Amniotic stem cell (primary cell): ENCODE measurements around the gene CDK8.

Experiments
- DNase-seq: peaks from one replicate; lab custom pipeline; 2025; lab: John Stamatoyannopoulos, UW

Gene CDK8

GRCh38 chr13:26382835-26383234 lies 128.9 kb downstream of the CDK8 start:
- no peak for DNase-seq

GRCh38 chr13:26384587-26384986 lies 130.7 kb downstream of the CDK8 start:
- no peak for DNase-seq

- DNase-seq: no peak
Observed at GRCh38 chr13:26386026-26386425, 132.1 kb downstream of the CDK8 start.

GRCh38 chr13:26390203-26390602 lies 136.3 kb downstream of the CDK8 start:
- DNase-seq: no peak

DNA sequence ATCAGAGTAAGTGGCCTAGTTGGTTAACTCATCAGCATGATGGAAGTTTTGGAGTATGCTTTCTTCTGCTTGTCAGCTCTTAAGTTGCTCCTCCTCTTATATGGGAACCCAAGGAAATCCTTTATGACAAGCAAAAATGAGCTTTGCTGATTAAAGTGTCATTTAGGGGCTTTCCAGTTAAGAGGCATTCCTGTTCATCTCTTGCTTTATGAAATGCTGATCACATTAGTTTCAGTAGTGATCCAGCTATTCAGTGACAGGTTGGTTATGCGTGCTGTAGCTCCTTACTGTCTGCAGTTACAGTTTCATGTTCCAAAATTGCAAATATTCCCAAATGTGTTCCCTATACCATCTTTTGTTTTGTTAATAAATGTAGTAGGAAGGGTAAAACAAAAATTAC lies 146.6 kb downstream of the CDK8 start:
- DNase-seq: no peak

GRCh38 chr13:26401069-26401468 lies 147.1 kb downstream of the CDK8 start:
- DNase-seq: no peak

- no peak for DNase-seq
Observed at GRCh38 chr13:26401578-26402021, 147.7 kb downstream of the CDK8 start.

DNA sequence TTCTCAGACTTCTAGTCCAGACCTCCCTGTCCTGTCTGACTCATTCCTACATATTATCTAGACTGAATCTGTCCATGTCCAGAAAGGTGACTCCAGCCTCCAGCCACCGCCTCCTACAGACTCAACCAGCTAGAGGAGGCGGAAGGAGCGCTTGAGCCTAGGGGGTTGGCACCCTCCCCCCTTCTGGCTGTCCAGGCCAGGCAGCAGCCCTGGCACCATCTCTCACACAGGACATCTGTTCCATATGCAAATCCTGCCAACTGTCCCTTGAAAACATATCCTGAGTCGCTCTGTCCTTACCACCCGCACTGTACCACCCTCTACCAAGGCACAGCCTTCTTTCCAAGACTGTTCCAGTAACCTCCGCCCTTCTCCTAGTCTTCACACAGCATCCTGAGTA lies 152.9 kb downstream of the CDK8 start:
- no peak for DNase-seq

- no peak for DNase-seq
Observed at GRCh38 chr13:26411206-26411605, 157.3 kb downstream of the CDK8 start.

- no peak for DNase-seq
Observed at GRCh38 chr13:26412263-26412662, 158.3 kb downstream of the CDK8 start.

GRCh38 chr13:26412936-26413716 lies 159.2 kb downstream of the CDK8 start:
- no peak for DNase-seq

DNA sequence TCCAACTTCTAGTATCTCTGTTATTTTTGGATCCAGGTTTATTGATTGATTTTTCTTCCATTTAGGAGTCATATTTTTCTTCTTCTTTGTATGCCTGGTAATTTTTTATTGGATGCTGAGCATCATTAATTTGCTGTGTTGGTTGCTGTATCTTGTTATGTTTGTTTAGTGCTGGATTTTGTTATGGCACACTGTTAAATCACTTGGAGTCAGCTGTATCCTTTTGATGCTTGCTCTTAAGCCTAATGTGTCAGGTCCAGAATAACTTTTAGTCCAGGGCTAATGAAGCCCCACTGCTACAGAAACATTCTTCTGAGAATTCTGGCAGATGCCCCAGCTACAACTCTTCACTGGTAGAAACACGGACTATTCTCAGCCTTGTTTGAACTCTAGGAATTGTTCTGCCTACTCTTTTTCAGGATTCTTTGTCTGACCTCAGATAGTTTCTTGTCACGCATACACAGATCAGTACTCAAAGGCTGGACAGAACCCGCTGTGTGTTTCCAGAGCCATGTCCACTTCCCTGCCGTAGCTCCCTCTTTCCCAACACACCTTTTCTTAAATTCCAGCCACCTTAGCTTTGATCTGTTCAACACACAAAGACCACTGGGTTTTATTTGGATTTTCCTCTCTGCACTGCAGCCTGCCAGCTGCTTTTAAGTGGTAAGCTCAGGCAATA lies 166.5 kb downstream of the CDK8 start:
- no peak for DNase-seq

DNA sequence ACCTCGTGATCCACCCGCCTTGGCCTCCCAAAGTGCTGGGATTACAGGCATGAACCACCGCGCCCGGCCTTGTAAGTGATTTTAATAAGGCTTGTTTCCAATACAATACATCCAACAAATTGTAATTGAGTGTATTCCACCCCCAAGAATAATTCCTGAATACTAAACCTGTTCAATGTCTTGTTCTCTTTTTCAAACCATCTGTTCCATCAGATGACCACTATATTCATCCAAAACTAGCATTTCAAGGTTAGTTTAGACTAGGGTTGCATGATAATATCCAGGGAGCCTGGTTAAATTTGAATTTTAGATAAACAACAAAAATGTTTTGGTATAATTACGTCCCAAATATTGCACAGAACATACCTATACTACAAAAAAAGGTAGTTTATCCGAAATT lies 168.1 kb downstream of the CDK8 start:
- DNase-seq: no peak

DNA sequence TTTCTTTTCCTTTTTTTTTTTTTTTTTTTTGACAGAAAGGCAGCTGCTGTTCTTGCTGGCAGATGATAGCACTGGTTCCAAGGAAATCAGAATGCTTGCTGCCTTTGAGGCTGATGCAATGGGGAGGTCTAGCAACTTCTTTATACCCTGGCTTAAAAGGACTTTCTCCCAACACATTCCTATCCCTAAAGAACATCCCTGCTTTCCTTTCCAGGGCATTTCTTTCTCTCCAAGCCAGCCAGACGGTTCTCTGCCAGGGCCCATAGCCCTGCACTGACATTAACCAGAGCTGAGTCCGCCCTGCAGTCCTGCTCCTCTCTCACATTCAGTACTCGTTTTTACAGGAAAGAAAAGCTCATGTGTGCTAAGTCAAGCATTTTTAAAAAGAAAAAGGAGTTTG lies 169.7 kb downstream of the CDK8 start:
- DNase-seq: no peak

GRCh38 chr13:26424181-26424580 lies 170.3 kb downstream of the CDK8 start:
- DNase-seq: no peak

DNA sequence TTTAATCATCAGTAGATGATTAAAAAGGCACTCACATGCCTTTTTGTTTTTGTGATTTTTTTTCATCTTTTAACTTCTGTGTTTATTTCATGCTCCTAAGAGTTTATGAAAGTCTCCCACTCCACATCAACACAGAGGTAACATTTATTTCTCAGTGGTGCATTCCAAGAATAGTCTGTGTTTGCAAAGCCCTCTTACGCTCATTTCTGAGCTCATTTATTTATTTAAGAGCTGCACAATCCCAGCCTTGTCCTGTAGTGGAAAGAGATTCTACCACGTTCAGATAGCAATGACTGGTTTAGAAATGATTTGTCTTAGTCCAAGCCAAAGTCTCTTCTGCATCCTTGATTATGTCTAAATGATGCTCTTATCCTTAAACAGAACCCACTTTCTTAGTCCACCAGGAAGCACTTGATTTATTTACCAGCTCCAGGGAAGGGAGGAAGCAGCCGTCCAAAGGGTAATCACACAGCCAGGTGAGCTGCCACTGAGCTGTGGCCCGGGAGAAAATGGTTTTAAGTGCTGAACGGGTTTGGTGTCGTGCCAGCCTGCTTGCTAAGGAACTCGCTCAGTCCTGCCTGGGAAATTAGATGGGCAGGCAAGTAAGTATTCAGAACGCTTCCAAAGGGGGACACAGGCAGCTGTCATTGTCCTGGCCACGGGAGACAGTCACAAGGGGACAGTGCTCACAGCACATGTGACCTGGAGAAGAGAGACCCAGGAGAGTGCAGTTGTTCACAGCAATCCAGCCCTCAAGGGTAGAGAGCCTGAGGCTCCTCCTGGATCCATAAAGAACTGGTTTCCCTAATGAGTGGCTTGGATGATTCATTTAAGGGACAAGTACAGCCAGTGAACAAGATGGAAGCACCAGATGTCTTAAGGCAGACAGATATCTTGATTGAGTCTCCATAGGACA lies 171.8 kb downstream of the CDK8 start:
- no peak for DNase-seq

- DNase-seq: no peak
Observed at GRCh38 chr13:26433776-26434175, 179.8 kb downstream of the CDK8 start.

DNA sequence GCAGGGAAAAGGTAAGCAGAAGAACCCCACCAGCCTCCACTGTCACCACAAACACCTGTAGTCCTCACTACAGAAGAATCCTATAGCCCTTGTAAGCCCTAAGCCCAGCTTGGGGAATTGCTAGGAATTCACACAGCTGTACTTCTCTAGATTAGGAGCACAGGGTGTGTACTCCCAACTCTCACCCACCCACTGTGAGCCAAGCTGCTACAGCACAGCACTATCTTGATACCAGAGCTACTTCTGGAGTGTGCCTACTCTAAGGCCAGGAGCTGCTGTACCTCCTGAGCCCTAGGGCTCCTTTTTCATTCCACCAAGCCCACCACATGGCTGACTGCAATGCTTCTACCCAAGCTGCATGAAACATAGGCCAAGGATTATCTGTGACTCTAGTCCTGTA lies 181.2 kb downstream of the CDK8 start:
- no peak for DNase-seq

DNA sequence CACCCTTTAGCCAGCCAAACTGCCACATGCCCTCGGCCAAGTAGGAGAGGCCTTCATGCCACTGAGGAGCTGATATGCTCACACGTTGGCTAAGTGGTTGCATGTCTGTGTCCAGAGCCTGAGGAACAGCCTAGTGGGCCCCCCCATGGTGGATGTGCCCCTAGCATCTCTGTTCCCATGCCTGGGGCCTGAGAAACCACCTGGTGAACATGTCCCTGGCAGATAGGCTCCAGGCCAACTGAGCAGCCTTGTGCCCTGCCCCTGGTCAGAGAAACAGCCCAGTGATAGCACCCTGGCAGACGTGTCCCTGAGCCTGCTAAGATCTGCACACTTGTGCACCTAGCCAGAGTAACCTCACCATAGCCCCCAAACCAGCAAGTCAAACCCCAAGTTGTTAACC lies 181.7 kb downstream of the CDK8 start:
- no peak for DNase-seq

DNA sequence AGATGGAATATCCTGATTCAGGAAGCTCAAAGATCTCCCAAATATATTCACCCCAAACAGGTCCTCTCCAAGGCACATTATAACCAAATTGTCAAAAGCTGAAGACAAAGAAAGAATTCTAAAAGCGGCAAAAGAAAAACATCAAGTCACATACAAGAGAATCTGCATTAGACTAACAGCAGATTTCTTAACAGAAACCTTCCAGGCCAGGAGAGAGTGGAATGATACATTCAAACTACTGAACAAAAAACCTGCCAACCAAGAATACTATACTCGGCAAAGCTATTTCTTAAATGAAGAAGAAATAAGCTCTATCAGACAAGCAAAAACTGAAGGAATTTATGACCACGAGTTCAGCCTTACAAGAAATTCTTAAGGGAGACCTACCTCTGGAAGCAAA lies 183.0 kb downstream of the CDK8 start:
- DNase-seq: no peak

- DNase-seq: no peak
Observed at GRCh38 chr13:26440111-26440510, 186.2 kb downstream of the CDK8 start.

DNA sequence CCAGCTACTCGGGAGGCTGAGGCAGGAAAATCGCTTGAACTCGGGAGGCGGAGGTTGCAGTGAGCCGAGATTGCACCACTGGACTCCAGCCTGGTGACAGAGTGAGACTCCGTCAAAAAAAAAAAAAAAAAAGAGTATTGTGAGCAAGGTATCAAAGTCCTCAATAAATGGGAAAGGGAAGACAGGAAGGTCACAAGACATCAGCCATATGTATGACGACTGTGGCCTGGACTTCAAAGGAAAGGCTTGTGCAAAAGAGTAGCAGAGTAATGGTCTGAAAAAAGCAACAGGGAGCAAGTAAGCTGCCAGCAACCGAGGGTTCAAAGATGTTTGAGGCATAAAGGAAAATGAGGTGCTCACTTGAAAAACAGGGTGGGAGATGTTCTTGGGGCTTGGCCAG lies 187.5 kb downstream of the CDK8 start:
- no peak for DNase-seq

GRCh38 chr13:26442541-26442940 lies 188.6 kb downstream of the CDK8 start:
- DNase-seq: no peak
